ENCODE measurements around the gene CCDC9B. TPM values are rescaled to one million over a fixed set of nuclear protein-coding genes. Genes with fewer than 3 reads are reported as not detected.

Gene CCDC9B
- polyA plus RNA-seq, 4 donors, result 2.2 to 7.4 (median 4.6) TPM

- whole genome bisulfite sequencing, 3 donors, result 94 to 95% (median 94%) methylated on average over 10 of the region's 10 CpGs
- FAIRE-seq (no peak), DNase-seq (no peak)
- Histone ChIP-seq H3K4me3 (ENCODE audit: low read depth in 1 of 3, low read length in 3 of 3) (no peak overlapping the region), H3K36me3 (ENCODE audit: control insufficient read depth in 3 of 3, insufficient read depth in 2 of 3, low read depth in 1 of 3, low read length in 3 of 3) (no peaks in the 10 kb centered on the region), H3K4me1 (ENCODE audit: control insufficient read depth in 3 of 3, insufficient read depth in 2 of 3, low read depth in 1 of 3, low read length in 2 of 3) (peaks cover 2 to 8% (median 2%) of the 10 kb centered on the region in 3 donors), H3K27me3 (ENCODE audit: control insufficient read depth in 3 of 3, insufficient read depth in 3 of 3, low read length in 3 of 3) (no peaks in the 10 kb centered on the region), H3K9me3 (ENCODE audit: control insufficient read depth in 2 of 2, insufficient read depth in 1 of 2, low read depth in 1 of 2, low read length in 1 of 2) (no peaks in the 10 kb centered on the region), H3K27ac (ENCODE audit: low read depth in 1 of 3, low read length in 2 of 3) (no peak overlapping the region)
Observed at GRCh38 chr15:40380636-40381035, 39.9 kb upstream of the CCDC9B start.

GRCh38 chr15:40379853-40380252, 39.1 kb upstream of the CCDC9B start:
- H3K27me3 ChIP-seq (ENCODE audit: control insufficient read depth in 3 of 3, insufficient read depth in 3 of 3, low read length in 3 of 3), result no peaks in the 10 kb centered on the region
- WGBS, 3 donors, result 10 to 29% (median 27%) methylated on average over 4 of the region's 4 CpGs
- no peaks in the 10 kb centered on the region for H3K9me3 ChIP-seq (ENCODE audit: control insufficient read depth in 2 of 2, insufficient read depth in 1 of 2, low read depth in 1 of 2, low read length in 1 of 2)
- FAIRE-seq, result no peak
- no peak overlapping the region for H3K27ac ChIP-seq (ENCODE audit: low read depth in 1 of 3, low read length in 2 of 3)
- no peak for DNase-seq
- H3K36me3 ChIP-seq (ENCODE audit: control insufficient read depth in 3 of 3, insufficient read depth in 2 of 3, low read depth in 1 of 3, low read length in 3 of 3), result no peaks in the 10 kb centered on the region
- no peak overlapping the region for H3K4me3 ChIP-seq (ENCODE audit: low read depth in 1 of 3, low read length in 3 of 3)
- H3K4me1 ChIP-seq (ENCODE audit: control insufficient read depth in 3 of 3, insufficient read depth in 2 of 3, low read depth in 1 of 3, low read length in 2 of 3), result peaks cover 2 to 8% (median 2%) of the 10 kb centered on the region in 3 donors

- Histone ChIP-seq H3K36me3 (ENCODE audit: control insufficient read depth in 3 of 3, insufficient read depth in 2 of 3, low read depth in 1 of 3, low read length in 3 of 3) (no peaks in the 10 kb centered on the region), H3K4me1 (ENCODE audit: control insufficient read depth in 3 of 3, insufficient read depth in 2 of 3, low read depth in 1 of 3, low read length in 2 of 3) (peaks cover 2 to 8% (median 2%) of the 10 kb centered on the region in 3 donors), H3K9me3 (ENCODE audit: control insufficient read depth in 2 of 2, insufficient read depth in 1 of 2, low read depth in 1 of 2, low read length in 1 of 2) (no peaks in the 10 kb centered on the region), H3K4me3 (ENCODE audit: low read depth in 1 of 3, low read length in 3 of 3) (no peak overlapping the region), H3K27me3 (ENCODE audit: control insufficient read depth in 3 of 3, insufficient read depth in 3 of 3, low read length in 3 of 3) (no peaks in the 10 kb centered on the region), H3K27ac (ENCODE audit: low read depth in 1 of 3, low read length in 2 of 3) (no peak overlapping the region)
- no peak for FAIRE-seq
- no peak for DNase-seq
- 76 to 90% (median 81%) methylated on average over 4 of the region's 4 CpGs for WGBS, 3 donors
Observed at GRCh38 chr15:40379374-40379773, 38.6 kb upstream of the CCDC9B start.

GRCh38 chr15:40377606-40378005, 36.9 kb upstream of the CCDC9B start:
- no peaks in the 10 kb centered on the region for H3K36me3 ChIP-seq (ENCODE audit: control insufficient read depth in 3 of 3, insufficient read depth in 2 of 3, low read depth in 1 of 3, low read length in 3 of 3)
- no peak for FAIRE-seq
- 81 to 91% (median 82%) methylated on average over 3 of the region's 3 CpGs for WGBS, 3 donors

GRCh38 chr15:40372981-40373380, 32.2 kb upstream of the CCDC9B start:
- FAIRE-seq, result no peak
- Histone ChIP-seq H3K27me3 (ENCODE audit: control insufficient read depth in 3 of 3, insufficient read depth in 3 of 3, low read length in 3 of 3) (no peaks in the 10 kb centered on the region), H3K4me3 (ENCODE audit: low read depth in 1 of 3, low read length in 3 of 3) (no peak overlapping the region), H3K36me3 (ENCODE audit: control insufficient read depth in 3 of 3, insufficient read depth in 2 of 3, low read depth in 1 of 3, low read length in 3 of 3) (no peaks in the 10 kb centered on the region), H3K9me3 (ENCODE audit: control insufficient read depth in 2 of 2, insufficient read depth in 1 of 2, low read depth in 1 of 2, low read length in 1 of 2) (no peaks in the 10 kb centered on the region), H3K27ac (ENCODE audit: low read depth in 1 of 3, low read length in 2 of 3) (no peak overlapping the region), H3K4me1 (ENCODE audit: control insufficient read depth in 3 of 3, insufficient read depth in 2 of 3, low read depth in 1 of 3, low read length in 2 of 3) (peaks cover 0 to 4% (median 0%) of the 10 kb centered on the region in 3 donors)
- WGBS, 3 donors, result 45 to 71% (median 52%) methylated on average over 2 of the region's 2 CpGs
- no peak for DNase-seq

More at GRCh38 chr15:40377606-40378005, 36.9 kb upstream of the CCDC9B start:
- no peaks in the 10 kb centered on the region for H3K9me3 ChIP-seq (ENCODE audit: control insufficient read depth in 2 of 2, insufficient read depth in 1 of 2, low read depth in 1 of 2, low read length in 1 of 2)
- no peak for DNase-seq
- H3K27ac ChIP-seq (ENCODE audit: low read depth in 1 of 3, low read length in 2 of 3), result no peak overlapping the region
- no peaks in the 10 kb centered on the region for H3K27me3 ChIP-seq (ENCODE audit: control insufficient read depth in 3 of 3, insufficient read depth in 3 of 3, low read length in 3 of 3)
- peaks cover 0 to 2% (median 2%) of the 10 kb centered on the region in 3 donors for H3K4me1 ChIP-seq (ENCODE audit: control insufficient read depth in 3 of 3, insufficient read depth in 2 of 3, low read depth in 1 of 3, low read length in 2 of 3)
- H3K4me3 ChIP-seq (ENCODE audit: low read depth in 1 of 3, low read length in 3 of 3), result no peak overlapping the region

- no peak overlapping the region for H3K4me3 ChIP-seq (ENCODE audit: low read depth in 1 of 3, low read length in 3 of 3)
- H3K4me1 ChIP-seq (ENCODE audit: control insufficient read depth in 3 of 3, insufficient read depth in 2 of 3, low read depth in 1 of 3, low read length in 2 of 3), result peaks cover 0 to 9% (median 5%) of the 10 kb centered on the region in 3 donors
- no peak for DNase-seq
- FAIRE-seq, result no peak
- 82 to 91% (median 90%) methylated on average over 13 of the region's 13 CpGs for WGBS, 3 donors
- H3K27ac ChIP-seq (ENCODE audit: low read depth in 1 of 3, low read length in 2 of 3), result no peak overlapping the region
- H3K36me3 ChIP-seq (ENCODE audit: control insufficient read depth in 3 of 3, insufficient read depth in 2 of 3, low read depth in 1 of 3, low read length in 3 of 3), result no peaks in the 10 kb centered on the region
- no peaks in the 10 kb centered on the region for H3K9me3 ChIP-seq (ENCODE audit: control insufficient read depth in 2 of 2, insufficient read depth in 1 of 2, low read depth in 1 of 2, low read length in 1 of 2)
- H3K27me3 ChIP-seq (ENCODE audit: control insufficient read depth in 3 of 3, insufficient read depth in 3 of 3, low read length in 3 of 3), result no peaks in the 10 kb centered on the region
Observed at GRCh38 chr15:40369971-40370370, 29.2 kb upstream of the CCDC9B start.

GRCh38 chr15:40369474-40369869, 28.7 kb upstream of the CCDC9B start:
- FAIRE-seq, result no peak

GRCh38 chr15:40368719-40369473, 28.2 kb upstream of the CCDC9B start:
- peaks cover 0 to 9% (median 5%) of the 10 kb centered on the region in 3 donors for H3K4me1 ChIP-seq (ENCODE audit: control insufficient read depth in 3 of 3, insufficient read depth in 2 of 3, low read depth in 1 of 3, low read length in 2 of 3)
- H3K27me3 ChIP-seq (ENCODE audit: control insufficient read depth in 3 of 3, insufficient read depth in 3 of 3, low read length in 3 of 3), result no peaks in the 10 kb centered on the region
- H3K27ac ChIP-seq (ENCODE audit: low read depth in 1 of 3, low read length in 2 of 3), result no peak overlapping the region
- H3K9me3 ChIP-seq (ENCODE audit: control insufficient read depth in 2 of 2, insufficient read depth in 1 of 2, low read depth in 1 of 2, low read length in 1 of 2), result no peaks in the 10 kb centered on the region
- H3K36me3 ChIP-seq (ENCODE audit: control insufficient read depth in 3 of 3, insufficient read depth in 2 of 3, low read depth in 1 of 3, low read length in 3 of 3), result no peaks in the 10 kb centered on the region
- no peak overlapping the region for H3K4me3 ChIP-seq (ENCODE audit: low read depth in 1 of 3, low read length in 3 of 3)
- no peak for DNase-seq
- no peak for FAIRE-seq
- WGBS, 3 donors, result 91 to 95% (median 93%) methylated on average over 23 to 24 of the region's 24 CpGs

More at GRCh38 chr15:40369474-40369869, 28.7 kb upstream of the CCDC9B start:
- Histone ChIP-seq H3K4me3 (ENCODE audit: low read depth in 1 of 3, low read length in 3 of 3) (no peak overlapping the region), H3K36me3 (ENCODE audit: control insufficient read depth in 3 of 3, insufficient read depth in 2 of 3, low read depth in 1 of 3, low read length in 3 of 3) (no peaks in the 10 kb centered on the region), H3K27me3 (ENCODE audit: control insufficient read depth in 3 of 3, insufficient read depth in 3 of 3, low read length in 3 of 3) (no peaks in the 10 kb centered on the region), H3K27ac (ENCODE audit: low read depth in 1 of 3, low read length in 2 of 3) (no peak overlapping the region), H3K9me3 (ENCODE audit: control insufficient read depth in 2 of 2, insufficient read depth in 1 of 2, low read depth in 1 of 2, low read length in 1 of 2) (no peaks in the 10 kb centered on the region), H3K4me1 (ENCODE audit: control insufficient read depth in 3 of 3, insufficient read depth in 2 of 3, low read depth in 1 of 3, low read length in 2 of 3) (peaks cover 0 to 9% (median 5%) of the 10 kb centered on the region in 3 donors)
- no peak for DNase-seq
- WGBS, 3 donors, result 91 to 95% (median 95%) methylated on average over 9 to 10 of the region's 10 CpGs
